SU-DHL-6 (cell line): ENCODE data around the gene PCSK2.

Experiments
- H2AFZ ChIP-seq: fragments of 200-600 bp; sonication (generic); 2 replicates; pipeline ENCODE4 v1.6.1; 2014; ENCODE audit warnings: low read depth, mild to moderate bottlenecking, moderate library complexity, mixed read lengths, antibody characterized with exemption, low read length; ENCODE audit not compliant: severe bottlenecking
- H3F3A ChIP-seq: fragments of 200-600 bp; shearing (Covaris generic); 2 replicates; pipeline ENCODE4 v1.6.0; 2016; ENCODE audit warnings: antibody characterized with exemption, mild to moderate bottlenecking; ENCODE audit not compliant: insufficient read depth
- H3K27ac ChIP-seq: fragments of 200-600 bp; sonication (generic); 2 replicates; pipeline ENCODE4 v1.5.1; 2016; ENCODE audit warnings: low read depth, mild to moderate bottlenecking, low read length, moderate library complexity, mixed read lengths
- H3K27me3 ChIP-seq: fragments of 200-600 bp; sonication (generic), shearing (Covaris generic); 2 replicates; pipeline ENCODE4 v1.6.0; 2014; ENCODE audit warnings: mild to moderate bottlenecking, low read length
- H3K36me3 ChIP-seq: fragments of 200-600 bp; sonication (generic); 2 replicates; pipeline ENCODE4 v1.6.1; 2014; ENCODE audit warnings: mild to moderate bottlenecking, low read length, mixed read lengths
- H3K4me2 ChIP-seq: fragments of 300-600, 200-600 bp; shearing (Covaris generic), sonication (generic); 2 replicates; pipeline ENCODE4 v1.6.0; 2014; ENCODE audit warnings: low read length, low read depth, mild to moderate bottlenecking; ENCODE audit not compliant: poor library complexity, severe bottlenecking
- H3K4me3 ChIP-seq: fragments of 200-600 bp; sonication (generic); 2 replicates; pipeline ENCODE4 v1.5.1; 2014; ENCODE audit warnings: antibody characterized with exemption, low read length, mild to moderate bottlenecking, mixed read lengths; ENCODE audit not compliant: insufficient read depth, poor library complexity, severe bottlenecking
- H3K79me2 ChIP-seq: fragments of 200-600 bp; sonication (generic); 2 replicates; pipeline ENCODE4 v1.6.1; 2014; ENCODE audit warnings: mild to moderate bottlenecking, low read length, moderate library complexity; ENCODE audit not compliant: insufficient read depth
- H3K9ac ChIP-seq: fragments of 200-600 bp; sonication (generic); 2 replicates; pipeline ENCODE4 v1.7.0; 2014; ENCODE audit warnings: mild to moderate bottlenecking, low read length
- H3K9me2 ChIP-seq: fragments of 200-600 bp; sonication (generic); replicated peaks from 2 replicates; pipeline ENCODE4 v1.6.1; 2014; ENCODE audit warnings: low read length; ENCODE audit not compliant: insufficient read depth
- H3K9me3 ChIP-seq: fragments of 200-600 bp; sonication (generic); 2 replicates; pipeline ENCODE4 v1.6.1; 2014; ENCODE audit warnings: low read length, mixed read lengths; ENCODE audit not compliant: insufficient read depth
- H4K20me1 ChIP-seq: fragments of 200-600 bp; sonication (generic); 2 replicates; pipeline ENCODE4 v1.6.1; 2014; ENCODE audit warnings: low read depth, mild to moderate bottlenecking, antibody characterized with exemption, low read length, moderate library complexity, mixed read lengths
- CTCF ChIP-seq: fragments of 200-600 bp; sonication (generic); IDR thresholded peaks from one replicate; pipeline ENCODE4 v1.5.1; 2017; ENCODE audit warnings: antibody characterized with exemption, mild to moderate bottlenecking, low read length, moderate library complexity; ENCODE audit not compliant: insufficient read depth, poor library complexity, severe bottlenecking
- EZH2phosphoT487 ChIP-seq: fragments of 200-600 bp; sonication (generic), shearing (Covaris generic); conservative IDR thresholded peaks from 2 replicates; pipeline ENCODE4 v1.6.1; 2018; ENCODE audit warnings: mild to moderate bottlenecking, antibody characterized with exemption, low read length, moderate library complexity, mixed read lengths

PCSK2 gene

GRCh38 chr20:17508756-17509155 is 281.9 kb downstream of the PCSK2 start:
- Histone ChIP-seq H3K79me2 (no peaks in the 10 kb centered on the region), H2AFZ (no peak overlapping the region), H3K27me3 (no peaks in the 10 kb centered on the region), H3K4me2 (no peak overlapping the region), H3K9me3 (no peaks in the 10 kb centered on the region), H3K27ac (no peak overlapping the region), H3K36me3 (no peaks in the 10 kb centered on the region), H3K4me3 (no peak overlapping the region), H3K9me2 (no peaks in the 10 kb centered on the region), H4K20me1 (no peaks in the 10 kb centered on the region), H3K9ac (no peak overlapping the region), H3F3A (no peaks in the 10 kb centered on the region)
- no peak for TF ChIP-seq CTCF
- no peak for TF ChIP-seq EZH2phosphoT487

GRCh38 chr20:17510548-17510947 is 283.7 kb downstream of the PCSK2 start:
- H3F3A ChIP-seq = no peaks in the 10 kb centered on the region
- H3K27me3 ChIP-seq = no peaks in the 10 kb centered on the region
- H3K4me3 ChIP-seq = no peak overlapping the region
- H3K27ac ChIP-seq = no peak overlapping the region
- no peaks in the 10 kb centered on the region for H3K9me3 ChIP-seq
- H2AFZ ChIP-seq = no peak overlapping the region
- H3K36me3 ChIP-seq = no peaks in the 10 kb centered on the region
- no peaks in the 10 kb centered on the region for H3K79me2 ChIP-seq
- no peak overlapping the region for H3K9ac ChIP-seq
- H3K9me2 ChIP-seq = no peaks in the 10 kb centered on the region
- no peak overlapping the region for H3K4me2 ChIP-seq
- no peak for TF ChIP-seq EZH2phosphoT487
- no peak for TF ChIP-seq CTCF
- H4K20me1 ChIP-seq = no peaks in the 10 kb centered on the region

- Histone ChIP-seq H3K9me3 (no peaks in the 10 kb centered on the region), H3K79me2 (no peaks in the 10 kb centered on the region), H4K20me1 (no peaks in the 10 kb centered on the region), H3K27ac (no peak overlapping the region), H3F3A (no peaks in the 10 kb centered on the region), H3K4me3 (no peak overlapping the region), H2AFZ (no peak overlapping the region), H3K9ac (no peak overlapping the region), H3K9me2 (no peaks in the 10 kb centered on the region), H3K4me2 (no peak overlapping the region), H3K27me3 (no peaks in the 10 kb centered on the region), H3K36me3 (no peaks in the 10 kb centered on the region)
- TF ChIP-seq CTCF (no peak), EZH2phosphoT487 (no peak)
Measured at GRCh38 chr20:17511401-17511800, 284.6 kb downstream of the PCSK2 start.

- no peaks in the 10 kb centered on the region for H4K20me1 ChIP-seq
- no peak overlapping the region for H3K27ac ChIP-seq
- H3K27me3 ChIP-seq = no peaks in the 10 kb centered on the region
- H3K36me3 ChIP-seq = no peaks in the 10 kb centered on the region
- H3K9ac ChIP-seq = no peak overlapping the region
- no peak overlapping the region for H2AFZ ChIP-seq
- no peaks in the 10 kb centered on the region for H3K9me2 ChIP-seq
- no peaks in the 10 kb centered on the region for H3F3A ChIP-seq
- H3K4me3 ChIP-seq = no peak overlapping the region
- no peak overlapping the region for H3K4me2 ChIP-seq
- no peaks in the 10 kb centered on the region for H3K9me3 ChIP-seq
- H3K79me2 ChIP-seq = no peaks in the 10 kb centered on the region
- TF ChIP-seq EZH2phosphoT487 (no peak), CTCF (no peak)
Measured at GRCh38 chr20:17513939-17514338, 287.1 kb downstream of the PCSK2 start.
